Small intestine (tissue), 7 donors: ENCODE measurements around the gene DEFB112. TPM values are rescaled to one million over a fixed set of nuclear protein-coding genes. Genes with fewer than 3 reads are reported as not detected.

Source experiments
- DNase-seq, 2 donors: peaks; one replicate each; pipeline versions ENCODE4 v3.0.0 to v3.0.0-alpha.2; 2013
- FAIRE-seq: peaks from 2 replicates; lab custom pipeline; 2012; peaks lifted over from hg19 to GRCh38; lab: Jason Lieb, UNC
- H3K27ac ChIP-seq, 3 donors: one replicate each; pipeline ENCODE4 v1.5.1; 2013; ENCODE audit warnings: low read length in 2 of 3, mild to moderate bottlenecking in 2 of 3, control low read depth in 1 of 3, inconsistent platforms in 1 of 3, low read depth in 1 of 3, moderate library complexity in 1 of 3
- H3K27me3 ChIP-seq, 3 donors: one replicate each; pipeline ENCODE4 v1.6.1; 2013; ENCODE audit warnings: low read length in 3 of 3, inconsistent platforms in 1 of 3; ENCODE audit not compliant: control insufficient read depth in 3 of 3, insufficient read depth in 3 of 3
- H3K36me3 ChIP-seq, 3 donors: one replicate each; pipeline ENCODE4 v1.6.1; 2013; ENCODE audit warnings: low read length in 3 of 3, inconsistent platforms in 1 of 3, low read depth in 1 of 3, mild to moderate bottlenecking in 1 of 3, moderate library complexity in 1 of 3; ENCODE audit not compliant: control insufficient read depth in 3 of 3, insufficient read depth in 2 of 3
- H3K4me1 ChIP-seq, 3 donors: one replicate each; pipeline ENCODE4 v1.6.1; 2013; ENCODE audit warnings: low read length in 2 of 3, inconsistent platforms in 1 of 3, low read depth in 1 of 3, mild to moderate bottlenecking in 1 of 3, moderate library complexity in 1 of 3; ENCODE audit not compliant: control insufficient read depth in 3 of 3, insufficient read depth in 2 of 3
- H3K4me3 ChIP-seq, 3 donors: one replicate each; pipeline ENCODE4 v1.5.1; 2013; ENCODE audit warnings: low read length in 3 of 3, control low read depth in 1 of 3, inconsistent platforms in 1 of 3, low read depth in 1 of 3, mild to moderate bottlenecking in 1 of 3, moderate library complexity in 1 of 3
- H3K9me3 ChIP-seq, 2 donors: one replicate each; pipeline ENCODE4 v1.6.1; 2013; ENCODE audit warnings: low read depth in 1 of 2, low read length in 1 of 2; ENCODE audit not compliant: control insufficient read depth in 2 of 2, insufficient read depth in 1 of 2
- WGBS, 3 donors: extraction: QIAGEN DNeasy Blood & Tissue Kit; methylation state at CpG; one replicate each; pipeline ENCODE4 v1.1.7; 2013; 5-methylcytosine and 5-hydroxymethylcytosine counted together
- polyA plus RNA-seq, 4 donors: library from polyadenylated mRNA; stranded (reverse) in 3 of 4; unstranded in 1 of 4; fragments of 200-250 nt in 3 of 4; fragments of 120-200 nt in 1 of 4; gene quantifications; one replicate each; pipeline versions ENCODE4 v1.2.1 to v1.2.3, GENCODE V29; 2013
- donor health status: healthy with polysubstance abuse.
- donor health status: control.
- donor health status: control.
- donor health status: Bipolar disorder and iron deficiency.
- donor health status: healthy.

The DEFB112 gene
- polyA plus RNA-seq, 4 donors, result not detected

DNA sequence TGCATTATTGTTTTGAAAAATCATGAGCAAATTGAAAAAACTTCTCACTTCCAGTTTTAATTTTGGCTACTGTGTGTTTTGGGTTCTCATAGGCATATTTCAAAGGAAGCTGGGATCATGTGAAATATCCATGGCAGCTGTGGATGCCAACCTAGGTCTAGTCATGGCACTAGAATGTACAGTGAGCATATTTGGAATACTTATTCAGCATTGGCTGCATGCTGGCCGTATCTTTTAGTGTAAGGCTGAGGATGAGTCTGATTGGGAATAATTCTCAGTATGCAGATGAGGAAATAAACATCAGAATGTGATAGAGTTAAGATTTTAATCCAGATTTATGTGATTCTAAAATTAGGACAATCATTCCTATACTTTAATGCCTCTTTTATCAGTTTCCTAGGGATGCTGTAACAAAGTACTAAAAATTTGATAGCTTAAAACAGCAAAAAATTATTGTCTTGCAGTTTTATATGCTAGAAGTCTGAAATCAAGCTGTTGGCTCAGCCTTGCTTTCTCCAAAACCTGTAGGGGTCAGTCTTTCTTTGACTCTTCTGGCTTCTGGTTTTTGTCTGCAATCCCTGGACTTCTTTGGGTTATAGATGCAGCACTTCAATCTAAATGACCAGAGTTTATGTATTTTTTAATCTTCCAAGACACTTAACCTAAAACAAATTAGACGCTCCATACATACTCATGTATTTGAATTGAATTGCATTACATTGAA is 37.7 kb upstream of the DEFB112 start:
- no peaks in the 10 kb centered on the region for H3K27me3 ChIP-seq
- H3K4me1 ChIP-seq, result peaks cover 0 to 12% (median 0%) of the 10 kb centered on the region in 3 donors
- no peaks in the 10 kb centered on the region for H3K36me3 ChIP-seq
- no peak overlapping the region for H3K4me3 ChIP-seq
- H3K9me3 ChIP-seq, result no peaks in the 10 kb centered on the region
- WGBS, 3 donors, result 44 to 48% (median 48%) methylated on average over 2 of the region's 2 CpGs
- DNase-seq (no peak), FAIRE-seq (no peak)
- H3K27ac ChIP-seq, result no peak overlapping the region

DNA sequence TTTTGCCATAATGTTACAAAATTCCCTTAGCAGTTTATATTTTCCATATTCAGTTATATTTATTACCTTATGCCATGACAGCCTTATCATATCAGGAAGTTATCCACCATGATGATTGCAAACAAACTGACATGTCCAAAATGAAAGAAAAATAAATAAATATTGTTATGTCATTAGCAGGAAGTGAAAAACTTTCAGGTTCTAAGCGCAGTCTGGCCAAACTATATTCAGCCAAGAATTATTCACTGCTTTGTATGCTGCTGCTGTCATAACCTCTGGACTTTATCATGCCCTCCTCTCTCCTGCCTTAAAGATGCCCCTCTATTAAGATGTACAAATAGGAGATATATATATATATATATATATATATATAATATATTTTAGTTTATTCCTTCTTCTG is 27.7 kb upstream of the DEFB112 start:
- H3K36me3 ChIP-seq, result no peaks in the 10 kb centered on the region
- H3K9me3 ChIP-seq, result no peaks in the 10 kb centered on the region
- no peaks in the 10 kb centered on the region for H3K27me3 ChIP-seq
- no peaks in the 10 kb centered on the region for H3K4me1 ChIP-seq
- no peak overlapping the region for H3K27ac ChIP-seq
- no peak overlapping the region for H3K4me3 ChIP-seq
- FAIRE-seq (no peak), DNase-seq (no peak)
- 0% methylated on average over 1 of the region's 1 CpG for WGBS, 3 donors

DNA sequence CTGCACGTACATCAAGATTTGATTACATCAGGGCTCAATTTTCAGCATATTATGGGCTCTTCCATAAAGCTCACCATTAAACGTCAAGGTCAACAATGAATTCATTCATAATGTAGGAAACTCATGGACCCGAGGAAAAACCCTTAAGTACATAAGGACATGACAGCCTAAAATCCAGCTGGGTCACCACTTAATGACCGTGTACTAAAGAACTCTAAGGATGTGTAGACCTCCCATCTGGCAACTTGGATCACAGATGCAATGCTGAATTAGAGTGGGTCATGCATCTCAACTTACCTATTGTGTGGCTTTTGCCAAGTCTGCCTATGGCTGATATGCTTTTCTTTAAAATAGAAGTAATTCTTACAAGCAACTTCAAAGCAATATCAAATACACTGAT is 26.7 kb upstream of the DEFB112 start:
- Histone ChIP-seq H3K27me3 (no peaks in the 10 kb centered on the region), H3K9me3 (no peaks in the 10 kb centered on the region), H3K36me3 (no peaks in the 10 kb centered on the region), H3K4me3 (no peak overlapping the region), H3K4me1 (no peaks in the 10 kb centered on the region), H3K27ac (no peak overlapping the region)
- no peak for DNase-seq
- 68 to 71% (median 69%) methylated on average over 4 of the region's 4 CpGs for WGBS, 3 donors
- FAIRE-seq, result no peak

DNA sequence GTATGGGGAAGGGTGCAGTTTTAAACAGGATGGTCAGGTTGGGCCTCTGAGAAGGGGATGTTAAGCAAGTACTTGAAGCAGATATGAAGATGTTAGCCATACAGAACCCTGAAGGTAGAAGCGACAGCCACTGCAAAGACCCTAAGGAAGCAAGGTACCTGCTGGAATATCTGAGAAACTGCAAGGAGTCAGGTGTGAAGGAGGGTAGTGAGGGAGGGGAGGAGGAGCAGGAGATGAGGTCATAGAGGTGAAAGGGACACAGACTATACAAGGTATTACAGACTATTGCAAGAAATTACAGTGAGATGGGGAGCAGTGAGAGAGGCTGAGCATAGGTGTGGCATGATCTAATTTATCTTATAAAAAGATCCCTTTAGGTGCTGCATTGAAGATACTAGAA is 22.2 kb upstream of the DEFB112 start:
- Histone ChIP-seq H3K4me1 (no peaks in the 10 kb centered on the region), H3K4me3 (no peak overlapping the region), H3K27ac (no peak overlapping the region), H3K9me3 (no peaks in the 10 kb centered on the region), H3K27me3 (no peaks in the 10 kb centered on the region), H3K36me3 (no peaks in the 10 kb centered on the region)
- 68 to 82% (median 74%) methylated on average over 1 of the region's 1 CpG for WGBS, 3 donors
- no peak for DNase-seq
- FAIRE-seq, result no peak

DNA sequence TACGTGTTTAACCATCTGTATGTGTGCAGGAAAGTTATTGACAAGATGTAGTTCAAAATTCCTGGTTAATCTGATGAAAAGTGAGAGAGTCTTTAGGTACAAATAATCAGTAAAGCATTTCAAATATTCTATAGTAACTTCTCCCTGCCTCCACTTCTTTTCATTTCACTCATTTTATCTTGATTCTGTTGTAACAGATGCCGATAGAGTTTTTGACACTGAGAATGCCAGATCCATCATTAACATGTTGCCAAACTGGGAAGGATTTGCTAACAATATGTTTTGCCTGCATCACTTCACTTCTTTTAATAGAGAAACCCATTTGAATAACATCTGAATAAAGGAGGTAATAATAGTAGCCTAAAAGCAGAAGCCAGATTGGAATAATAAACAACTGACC is 20.4 kb upstream of the DEFB112 start:
- WGBS, 3 donors, result 77 to 84% (median 78%) methylated on average over 2 of the region's 2 CpGs
- no peaks in the 10 kb centered on the region for H3K36me3 ChIP-seq
- DNase-seq, result no peak
- no peak overlapping the region for H3K4me3 ChIP-seq
- no peak for FAIRE-seq
- H3K27me3 ChIP-seq, result no peaks in the 10 kb centered on the region
- no peak overlapping the region for H3K27ac ChIP-seq
- H3K4me1 ChIP-seq, result no peaks in the 10 kb centered on the region
- H3K9me3 ChIP-seq, result no peaks in the 10 kb centered on the region

DNA sequence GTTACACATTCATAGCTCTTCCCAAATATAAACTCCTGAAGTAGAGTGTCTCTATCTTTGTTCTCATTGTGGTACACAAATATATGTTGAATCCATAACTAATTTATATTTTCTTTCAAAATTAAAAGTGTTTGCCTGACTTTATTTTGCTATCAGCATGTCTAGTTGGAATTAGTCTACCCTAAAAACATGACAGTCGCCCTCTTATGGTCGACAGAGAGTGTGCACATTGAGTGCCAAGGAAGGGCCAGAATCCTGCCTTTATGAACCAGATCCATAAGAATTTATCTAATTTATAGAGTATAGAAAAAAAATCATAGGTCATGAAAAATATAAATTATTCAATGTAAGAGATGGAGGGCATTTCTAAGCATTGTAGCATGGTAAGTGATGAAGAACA is 12.3 kb upstream of the DEFB112 start:
- DNase-seq (no peak), FAIRE-seq (no peak)
- no peaks in the 10 kb centered on the region for H3K9me3 ChIP-seq
- no peak overlapping the region for H3K4me3 ChIP-seq
- no peaks in the 10 kb centered on the region for H3K4me1 ChIP-seq
- H3K27me3 ChIP-seq, result no peaks in the 10 kb centered on the region
- H3K36me3 ChIP-seq, result no peaks in the 10 kb centered on the region
- H3K27ac ChIP-seq, result no peak overlapping the region
- 12 to 14% (median 14%) methylated on average over 2 of the region's 2 CpGs for WGBS, 3 donors

DNA sequence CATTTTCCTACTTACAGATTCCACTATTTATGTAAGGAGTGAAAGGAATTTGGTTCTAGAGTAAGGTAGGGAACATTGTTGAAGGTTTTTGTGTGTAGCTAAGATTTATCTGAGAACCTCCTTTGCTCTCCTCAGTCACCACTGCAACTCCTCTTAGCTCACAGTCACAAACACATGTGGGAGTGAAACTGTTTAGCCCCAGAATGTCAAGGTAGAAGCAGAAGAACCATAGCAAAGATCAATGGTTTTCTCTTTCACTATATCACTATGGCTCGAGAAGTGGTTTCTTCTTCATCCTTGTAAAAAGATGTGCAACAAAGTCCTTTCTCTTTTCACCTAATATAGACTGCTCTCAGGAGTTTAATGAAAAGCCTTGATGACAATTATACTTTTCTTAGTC is 6.5 kb upstream of the DEFB112 start:
- Histone ChIP-seq H3K4me1 (no peaks in the 10 kb centered on the region), H3K27me3 (no peaks in the 10 kb centered on the region), H3K4me3 (no peak overlapping the region), H3K36me3 (no peaks in the 10 kb centered on the region), H3K27ac (no peak overlapping the region), H3K9me3 (no peaks in the 10 kb centered on the region)
- DNase-seq, result no peak
- 70 to 83% (median 71%) methylated on average over 1 of the region's 1 CpG for WGBS, 3 donors
- no peak for FAIRE-seq

DNA sequence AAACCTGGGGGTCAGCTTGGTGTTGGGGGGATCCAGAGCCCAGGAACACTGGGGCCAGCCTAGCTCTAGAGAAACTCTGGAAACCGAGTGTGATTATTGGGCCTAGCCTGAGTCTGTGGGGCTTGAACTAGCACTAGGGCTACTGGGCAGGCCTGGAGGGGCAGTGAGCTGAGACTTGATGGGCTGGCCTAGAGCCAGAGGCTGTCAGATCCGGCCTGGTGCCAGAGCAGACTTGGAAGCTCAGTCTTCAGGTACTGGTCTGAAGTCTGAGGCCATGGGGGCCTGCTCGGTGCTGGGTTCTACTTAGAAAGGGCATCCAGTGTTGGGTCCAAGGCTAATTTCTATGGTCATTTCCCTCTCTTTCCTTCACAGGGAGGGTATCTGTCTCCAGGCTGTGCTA is 2.7 kb downstream of the DEFB112 start:
- FAIRE-seq (no peak), DNase-seq (no peak)
- Histone ChIP-seq H3K36me3 (no peaks in the 10 kb centered on the region), H3K9me3 (no peaks in the 10 kb centered on the region), H3K4me1 (no peaks in the 10 kb centered on the region), H3K27me3 (no peaks in the 10 kb centered on the region), H3K27ac (no peak overlapping the region), H3K4me3 (no peak overlapping the region)
- 71 to 76% (median 76%) methylated on average over 3 of the region's 3 CpGs for WGBS, 3 donors
